K562 (cell line): ENCODE measurements around the gene DZIP3. TPM values are rescaled to one million over a fixed set of nuclear protein-coding genes. Genes with fewer than 3 reads are reported as not detected.
A peak's percentile ranks its signal among the peaks of the same experiment; 100 is the strongest.

ENCODE experiments used
- CBX2 ChIP-seq: fragments of 200-600 bp; sonication (generic); IDR thresholded peaks from one replicate; pipeline ENCODE4 v1.6.1; 2012; ENCODE audit warnings: mild to moderate bottlenecking, low read length, inconsistent platforms; ENCODE audit not compliant: insufficient read depth, poor library complexity, severe bottlenecking
- FOXM1 ChIP-seq, 2 experiments: fragments of 450-650 bp in 1 of 2; sonication (generic) in 1 of 2; formaldehyde crosslinking in 1 of 2; IDR thresholded peaks; 2 replicates each; pipeline versions ENCODE4 v1.6.1 to v1.9.0; 2017 to 2022; ENCODE audit warnings: low read depth in 2 of 2, mild to moderate bottlenecking in 2 of 2, missing genetic modification reagents in 1 of 2, moderate library complexity in 1 of 2
- HNRNPL ChIP-seq: fragments of 200-400 bp; formaldehyde crosslinking; IDR thresholded peaks from 2 replicates; pipeline ENCODE4 v1.6.1; 2017; ENCODE audit warnings: low read depth, mild to moderate bottlenecking, low read length
- MEIS2 ChIP-seq: fragments of 450-650 bp; IDR thresholded peaks from 2 replicates; pipeline ENCODE4 v1.6.1; 2014; ENCODE audit warnings: mild to moderate bottlenecking; ENCODE audit not compliant: partially characterized antibody
- NR2C2 ChIP-seq, 2 experiments: fragments of 200-800 bp in 1 of 2; sonication (Bioruptor generic) in 1 of 2; sonication (generic) in 1 of 2; formaldehyde crosslinking in 1 of 2; IDR thresholded peaks; 2 replicates each; pipeline versions ENCODE4 v1.6.1 to v1.8.0; 2016 to 2022; ENCODE audit warnings: mild to moderate bottlenecking in 1 of 2, missing compliant biosample characterization in 1 of 2, missing genetic modification characterization in 1 of 2, missing genetic modification reagents in 1 of 2
- SRSF9 ChIP-seq: fragments of 200-400 bp; formaldehyde crosslinking; IDR thresholded peaks from 2 replicates; pipeline ENCODE4 v1.6.1; 2017; ENCODE audit warnings: low read depth, low read length, borderline replicate concordance
- SUPT5H ChIP-seq: fragments of 450-650 bp; IDR thresholded peaks from 2 replicates; pipeline ENCODE4 v1.6.1; 2016
- ZNF212 ChIP-seq: fragments of 450-650 bp; formaldehyde crosslinking; IDR thresholded peaks from 2 replicates; pipeline ENCODE4 v1.4.0; 2020; ENCODE audit warnings: mild to moderate bottlenecking
- polyA plus RNA-seq, 8 experiments: library from polyadenylated mRNA; depleted of rRNA in 4 of 8; stranded (reverse) in 5 of 8; unstranded in 3 of 8; fragments of >200 nt; fragmentation: Nextera tagmentation in 2 of 8; fragmentation: Illumina TruSeq in 1 of 8; extraction: Ambion mirVana in 2 of 8; extraction: Trizol in 1 of 8; gene quantifications; 2 replicates each; pipeline versions ENCODE4 v1.2.1 to v1.2.3, GENCODE V29; 2011 to 2014; ENCODE audit warnings: inconsistent platforms in 1 of 8, missing spikeins in 1 of 8
- total RNA-seq, 7 experiments: library from RNA; depleted of rRNA in 6 of 7; stranded (reverse); fragments of >200 nt in 6 of 7; fragmentation: Illumina TruSeq in 2 of 7; extraction: Trizol in 2 of 7; gene quantifications; 2 replicates each; pipeline versions ENCODE4 v1.2.1 to v1.2.3, GENCODE V29; 2011 to 2021; ENCODE audit warnings: low replicate concordance in 1 of 7
- TF ChIP-seq, protein P1 (sequence below): fragments of 250-450 bp; sonication (Bioruptor Pico); IDR thresholded peaks from 2 replicates; pipeline ENCODE4 v1.5.0; 2021; ENCODE audit warnings: mild to moderate bottlenecking, borderline replicate concordance
- TF ChIP-seq, protein P2 (sequence below): fragments of 450-650 bp; IDR thresholded peaks from 2 replicates; pipeline ENCODE4 v1.6.1; 2016; ENCODE audit warnings: mild to moderate bottlenecking, moderate library complexity

DZIP3 gene
- total and polyA plus RNA-seq, 9 of the 15 experiments (the other 6 are each of a cell fraction or from before 2014, with no cell fraction given): 3.5 to 9.7 (median 5.7) TPM

DNA sequence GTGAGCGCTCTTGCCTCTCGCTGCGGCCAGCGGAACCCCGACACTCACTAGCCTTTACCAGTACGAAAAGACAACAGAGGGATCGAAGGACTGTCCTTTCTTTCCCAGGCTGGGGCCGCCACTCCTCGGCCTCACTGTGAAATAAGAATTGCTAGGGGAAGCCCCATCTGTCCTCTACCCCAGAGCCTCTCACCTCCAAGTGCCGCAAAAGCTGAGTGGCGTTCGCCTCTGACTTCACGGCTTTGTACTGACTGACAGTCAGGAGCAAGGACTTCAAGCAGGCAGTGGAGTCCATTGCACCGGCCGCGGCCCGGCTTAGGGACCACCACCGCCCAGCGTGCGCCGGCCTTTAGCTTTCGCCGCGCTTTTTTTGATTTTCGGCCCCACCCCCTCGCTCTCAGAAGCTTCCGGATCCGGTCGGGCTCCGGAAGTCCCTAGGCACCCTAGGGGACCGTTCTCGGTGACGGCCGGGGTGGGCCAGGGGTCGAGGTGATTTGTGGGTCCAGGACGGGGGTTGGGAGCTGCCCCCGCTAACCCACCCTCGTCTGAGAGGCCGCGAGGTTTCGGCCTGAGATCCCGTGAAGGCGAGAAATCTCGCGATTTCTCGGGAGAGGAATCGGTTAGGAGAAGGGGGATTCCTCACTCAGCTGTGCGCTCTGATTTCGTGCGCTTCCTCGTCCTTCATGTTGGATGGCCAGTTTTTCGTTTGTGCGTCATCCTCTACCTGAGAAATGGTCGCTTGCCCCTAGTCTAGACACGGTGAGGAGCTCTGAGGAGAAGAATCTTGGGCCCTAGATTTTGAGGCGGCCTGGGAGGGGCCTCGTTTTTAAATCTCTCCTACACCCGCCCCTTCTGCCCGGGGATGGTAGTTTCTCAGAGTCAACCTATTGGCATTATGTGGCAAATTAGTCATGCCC lies at the start of gene DZIP3, which contains the start of gene CIP2A (continued):
- TF ChIP-seq, protein P1, sequence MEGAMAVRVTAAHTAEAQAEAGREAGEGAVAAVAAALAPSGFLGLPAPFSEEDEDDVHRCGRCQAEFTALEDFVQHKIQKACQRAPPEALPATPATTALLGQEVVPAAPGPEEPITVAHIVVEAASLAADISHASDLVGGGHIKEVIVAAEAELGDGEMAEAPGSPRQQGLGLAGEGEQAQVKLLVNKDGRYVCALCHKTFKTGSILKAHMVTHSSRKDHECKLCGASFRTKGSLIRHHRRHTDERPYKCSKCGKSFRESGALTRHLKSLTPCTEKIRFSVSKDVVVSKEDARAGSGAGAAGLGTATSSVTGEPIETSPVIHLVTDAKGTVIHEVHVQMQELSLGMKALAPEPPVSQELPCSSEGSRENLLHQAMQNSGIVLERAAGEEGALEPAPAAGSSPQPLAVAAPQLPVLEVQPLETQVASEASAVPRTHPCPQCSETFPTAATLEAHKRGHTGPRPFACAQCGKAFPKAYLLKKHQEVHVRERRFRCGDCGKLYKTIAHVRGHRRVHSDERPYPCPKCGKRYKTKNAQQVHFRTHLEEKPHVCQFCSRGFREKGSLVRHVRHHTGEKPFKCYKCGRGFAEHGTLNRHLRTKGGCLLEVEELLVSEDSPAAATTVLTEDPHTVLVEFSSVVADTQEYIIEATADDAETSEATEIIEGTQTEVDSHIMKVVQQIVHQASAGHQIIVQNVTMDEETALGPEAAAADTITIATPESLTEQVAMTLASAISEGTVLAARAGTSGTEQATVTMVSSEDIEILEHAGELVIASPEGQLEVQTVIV (CRISPR knock-in tag): no peak
- TF ChIP-seq SRSF9: no peak
- no peak for TF ChIP-seq HNRNPL
- peak; percentile 72; the same call in 1 of the 2 replicates for TF ChIP-seq FOXM1 (IDR thresholded peaks at IDR 0.05; ENCODE audit: low read depth)
- no peak for TF ChIP-seq FOXM1 (CRISPR knock-in tag; IDR thresholded peaks at IDR 0.05; ENCODE audit: low read depth)
- peak; percentile 91 for TF ChIP-seq MEIS2
- TF ChIP-seq ZNF212 (CRISPR knock-in tag): no peak
- TF ChIP-seq NR2C2 (CRISPR knock-in tag; IDR thresholded peaks at IDR 0.05): no peak
- peak; percentile 79 for TF ChIP-seq NR2C2 (tag; IDR thresholded peaks at IDR 0.05)
- no peak for TF ChIP-seq CBX2
- TF ChIP-seq SUPT5H: peak; percentile 78
- TF ChIP-seq, protein P2, sequence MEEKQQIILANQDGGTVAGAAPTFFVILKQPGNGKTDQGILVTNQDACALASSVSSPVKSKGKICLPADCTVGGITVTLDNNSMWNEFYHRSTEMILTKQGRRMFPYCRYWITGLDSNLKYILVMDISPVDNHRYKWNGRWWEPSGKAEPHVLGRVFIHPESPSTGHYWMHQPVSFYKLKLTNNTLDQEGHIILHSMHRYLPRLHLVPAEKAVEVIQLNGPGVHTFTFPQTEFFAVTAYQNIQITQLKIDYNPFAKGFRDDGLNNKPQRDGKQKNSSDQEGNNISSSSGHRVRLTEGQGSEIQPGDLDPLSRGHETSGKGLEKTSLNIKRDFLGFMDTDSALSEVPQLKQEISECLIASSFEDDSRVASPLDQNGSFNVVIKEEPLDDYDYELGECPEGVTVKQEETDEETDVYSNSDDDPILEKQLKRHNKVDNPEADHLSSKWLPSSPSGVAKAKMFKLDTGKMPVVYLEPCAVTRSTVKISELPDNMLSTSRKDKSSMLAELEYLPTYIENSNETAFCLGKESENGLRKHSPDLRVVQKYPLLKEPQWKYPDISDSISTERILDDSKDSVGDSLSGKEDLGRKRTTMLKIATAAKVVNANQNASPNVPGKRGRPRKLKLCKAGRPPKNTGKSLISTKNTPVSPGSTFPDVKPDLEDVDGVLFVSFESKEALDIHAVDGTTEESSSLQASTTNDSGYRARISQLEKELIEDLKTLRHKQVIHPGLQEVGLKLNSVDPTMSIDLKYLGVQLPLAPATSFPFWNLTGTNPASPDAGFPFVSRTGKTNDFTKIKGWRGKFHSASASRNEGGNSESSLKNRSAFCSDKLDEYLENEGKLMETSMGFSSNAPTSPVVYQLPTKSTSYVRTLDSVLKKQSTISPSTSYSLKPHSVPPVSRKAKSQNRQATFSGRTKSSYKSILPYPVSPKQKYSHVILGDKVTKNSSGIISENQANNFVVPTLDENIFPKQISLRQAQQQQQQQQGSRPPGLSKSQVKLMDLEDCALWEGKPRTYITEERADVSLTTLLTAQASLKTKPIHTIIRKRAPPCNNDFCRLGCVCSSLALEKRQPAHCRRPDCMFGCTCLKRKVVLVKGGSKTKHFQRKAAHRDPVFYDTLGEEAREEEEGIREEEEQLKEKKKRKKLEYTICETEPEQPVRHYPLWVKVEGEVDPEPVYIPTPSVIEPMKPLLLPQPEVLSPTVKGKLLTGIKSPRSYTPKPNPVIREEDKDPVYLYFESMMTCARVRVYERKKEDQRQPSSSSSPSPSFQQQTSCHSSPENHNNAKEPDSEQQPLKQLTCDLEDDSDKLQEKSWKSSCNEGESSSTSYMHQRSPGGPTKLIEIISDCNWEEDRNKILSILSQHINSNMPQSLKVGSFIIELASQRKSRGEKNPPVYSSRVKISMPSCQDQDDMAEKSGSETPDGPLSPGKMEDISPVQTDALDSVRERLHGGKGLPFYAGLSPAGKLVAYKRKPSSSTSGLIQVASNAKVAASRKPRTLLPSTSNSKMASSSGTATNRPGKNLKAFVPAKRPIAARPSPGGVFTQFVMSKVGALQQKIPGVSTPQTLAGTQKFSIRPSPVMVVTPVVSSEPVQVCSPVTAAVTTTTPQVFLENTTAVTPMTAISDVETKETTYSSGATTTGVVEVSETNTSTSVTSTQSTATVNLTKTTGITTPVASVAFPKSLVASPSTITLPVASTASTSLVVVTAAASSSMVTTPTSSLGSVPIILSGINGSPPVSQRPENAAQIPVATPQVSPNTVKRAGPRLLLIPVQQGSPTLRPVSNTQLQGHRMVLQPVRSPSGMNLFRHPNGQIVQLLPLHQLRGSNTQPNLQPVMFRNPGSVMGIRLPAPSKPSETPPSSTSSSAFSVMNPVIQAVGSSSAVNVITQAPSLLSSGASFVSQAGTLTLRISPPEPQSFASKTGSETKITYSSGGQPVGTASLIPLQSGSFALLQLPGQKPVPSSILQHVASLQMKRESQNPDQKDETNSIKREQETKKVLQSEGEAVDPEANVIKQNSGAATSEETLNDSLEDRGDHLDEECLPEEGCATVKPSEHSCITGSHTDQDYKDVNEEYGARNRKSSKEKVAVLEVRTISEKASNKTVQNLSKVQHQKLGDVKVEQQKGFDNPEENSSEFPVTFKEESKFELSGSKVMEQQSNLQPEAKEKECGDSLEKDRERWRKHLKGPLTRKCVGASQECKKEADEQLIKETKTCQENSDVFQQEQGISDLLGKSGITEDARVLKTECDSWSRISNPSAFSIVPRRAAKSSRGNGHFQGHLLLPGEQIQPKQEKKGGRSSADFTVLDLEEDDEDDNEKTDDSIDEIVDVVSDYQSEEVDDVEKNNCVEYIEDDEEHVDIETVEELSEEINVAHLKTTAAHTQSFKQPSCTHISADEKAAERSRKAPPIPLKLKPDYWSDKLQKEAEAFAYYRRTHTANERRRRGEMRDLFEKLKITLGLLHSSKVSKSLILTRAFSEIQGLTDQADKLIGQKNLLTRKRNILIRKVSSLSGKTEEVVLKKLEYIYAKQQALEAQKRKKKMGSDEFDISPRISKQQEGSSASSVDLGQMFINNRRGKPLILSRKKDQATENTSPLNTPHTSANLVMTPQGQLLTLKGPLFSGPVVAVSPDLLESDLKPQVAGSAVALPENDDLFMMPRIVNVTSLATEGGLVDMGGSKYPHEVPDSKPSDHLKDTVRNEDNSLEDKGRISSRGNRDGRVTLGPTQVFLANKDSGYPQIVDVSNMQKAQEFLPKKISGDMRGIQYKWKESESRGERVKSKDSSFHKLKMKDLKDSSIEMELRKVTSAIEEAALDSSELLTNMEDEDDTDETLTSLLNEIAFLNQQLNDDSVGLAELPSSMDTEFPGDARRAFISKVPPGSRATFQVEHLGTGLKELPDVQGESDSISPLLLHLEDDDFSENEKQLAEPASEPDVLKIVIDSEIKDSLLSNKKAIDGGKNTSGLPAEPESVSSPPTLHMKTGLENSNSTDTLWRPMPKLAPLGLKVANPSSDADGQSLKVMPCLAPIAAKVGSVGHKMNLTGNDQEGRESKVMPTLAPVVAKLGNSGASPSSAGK: peak; percentile 57
